HG03196 (cell line): ENCODE measurements around the gene AKR1B1.

Source experiments
- ATAC-seq: cut with Tn5 transposase; IDR thresholded peaks from one replicate; pipeline ENCODE4 v1.9.1; 2021; ENCODE audit not compliant: unreplicated experiment

Gene AKR1B1

DNA sequence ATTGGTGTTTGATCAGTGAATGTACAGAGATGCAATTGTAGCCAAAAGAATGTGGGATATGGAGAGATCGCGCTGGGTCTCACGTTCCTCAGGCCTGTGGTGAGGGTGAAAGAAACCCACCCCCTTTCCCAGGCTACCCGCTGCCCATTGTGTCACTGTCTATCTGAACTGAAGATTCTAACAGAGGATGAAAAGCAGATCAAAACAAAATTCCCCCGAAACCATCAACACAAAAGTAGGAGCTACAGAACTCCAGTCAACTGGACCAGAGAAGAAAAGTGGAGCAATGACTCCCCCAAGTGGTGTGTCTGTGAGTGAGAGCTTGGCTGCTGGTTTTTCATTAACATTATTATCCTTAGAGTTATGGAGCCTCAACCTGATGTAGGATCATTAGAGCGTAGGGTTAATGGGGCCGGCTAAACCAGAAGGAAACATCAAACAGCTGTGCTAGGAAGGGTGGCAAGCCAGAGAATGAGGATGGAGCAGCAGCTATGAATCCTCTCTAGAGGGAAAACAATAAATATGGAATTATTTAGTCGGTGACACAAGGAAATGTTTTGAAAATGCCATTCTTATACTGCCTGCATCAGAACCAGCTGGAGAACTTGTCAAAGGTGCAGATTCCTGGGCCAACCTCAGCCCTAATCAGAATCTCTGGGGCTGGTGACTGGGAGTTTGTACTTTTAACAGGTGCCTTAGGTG is 38.3 kb downstream of the AKR1B1 start:
- ATAC-seq = no peak

DNA sequence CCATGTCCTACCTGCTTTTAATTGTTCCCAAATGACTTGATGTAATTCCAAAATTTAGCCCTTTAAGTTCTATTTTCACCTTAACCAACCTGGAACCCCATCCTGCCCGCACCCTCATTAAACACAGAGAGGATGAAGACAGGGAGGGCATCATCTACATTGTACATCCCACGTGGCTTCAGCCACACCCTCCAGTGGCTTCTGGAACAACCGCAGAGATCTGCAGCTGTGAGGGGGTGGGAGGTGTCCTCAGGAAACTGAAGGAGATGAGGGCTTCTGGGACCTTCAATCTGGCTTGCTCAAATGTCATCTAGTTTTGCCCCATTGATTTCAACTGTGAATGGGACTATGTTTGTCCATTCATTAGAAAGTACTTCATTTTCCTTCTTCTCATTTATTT is 39.0 kb downstream of the AKR1B1 start:
- no peak for ATAC-seq

DNA sequence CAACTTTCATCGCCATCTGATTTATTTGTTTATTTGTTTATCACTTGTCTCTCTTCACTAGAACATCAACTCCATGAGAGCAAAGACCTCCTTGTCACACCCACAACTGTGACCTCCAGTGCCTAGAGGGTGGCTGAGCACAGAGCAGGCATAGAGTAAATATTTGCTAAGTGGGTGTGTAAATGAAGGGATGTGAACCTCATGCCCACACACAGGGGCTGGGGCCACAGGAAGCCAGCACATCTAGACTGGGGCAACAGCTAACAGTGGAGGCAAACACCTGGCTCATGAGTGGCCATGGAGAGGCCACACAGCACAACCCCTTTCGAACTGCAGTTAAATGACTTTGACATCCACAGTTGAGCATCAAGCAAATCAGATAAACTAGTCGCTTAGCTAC is 39.8 kb downstream of the AKR1B1 start:
- ATAC-seq = no peak

DNA sequence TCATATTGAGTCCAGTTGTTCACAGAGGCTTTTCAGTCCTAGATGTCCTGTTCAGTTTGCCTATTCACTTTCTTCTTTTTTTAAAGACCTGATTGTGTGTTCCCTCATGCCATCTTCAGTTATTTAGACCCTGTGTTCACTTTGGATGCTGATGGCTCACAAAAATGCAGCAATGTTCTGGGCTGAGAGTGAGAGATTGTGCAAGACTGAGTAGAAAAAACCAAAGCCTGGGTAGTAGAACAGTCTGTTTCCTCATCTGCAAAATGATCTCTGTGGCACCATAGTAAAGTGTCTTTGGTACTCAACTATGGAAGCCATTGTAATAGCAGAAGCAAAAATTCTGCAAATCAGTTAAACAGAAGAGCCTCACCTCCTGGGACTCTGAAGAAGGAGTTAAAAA is 43.2 kb downstream of the AKR1B1 start:
- no peak for ATAC-seq

DNA sequence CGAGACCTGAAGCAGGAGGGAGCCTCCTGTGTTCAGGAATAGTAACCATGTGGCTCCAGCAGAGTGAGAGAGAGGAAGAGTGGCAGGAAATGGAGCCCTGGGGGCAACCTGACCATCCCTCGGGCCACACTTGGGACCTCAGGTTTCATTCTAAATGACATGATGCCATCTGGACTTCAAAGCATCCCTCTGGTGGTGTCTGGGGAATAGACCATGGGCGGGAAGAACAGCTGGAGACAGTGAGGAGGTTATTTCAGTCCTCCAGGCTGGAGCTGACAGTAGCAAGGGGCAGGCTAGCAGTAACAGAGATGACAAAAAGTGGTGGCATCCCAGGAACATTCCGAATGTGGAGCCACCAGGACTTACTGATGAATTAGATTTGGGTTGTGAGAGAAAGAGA is 44.8 kb downstream of the AKR1B1 start:
- no peak for ATAC-seq

DNA sequence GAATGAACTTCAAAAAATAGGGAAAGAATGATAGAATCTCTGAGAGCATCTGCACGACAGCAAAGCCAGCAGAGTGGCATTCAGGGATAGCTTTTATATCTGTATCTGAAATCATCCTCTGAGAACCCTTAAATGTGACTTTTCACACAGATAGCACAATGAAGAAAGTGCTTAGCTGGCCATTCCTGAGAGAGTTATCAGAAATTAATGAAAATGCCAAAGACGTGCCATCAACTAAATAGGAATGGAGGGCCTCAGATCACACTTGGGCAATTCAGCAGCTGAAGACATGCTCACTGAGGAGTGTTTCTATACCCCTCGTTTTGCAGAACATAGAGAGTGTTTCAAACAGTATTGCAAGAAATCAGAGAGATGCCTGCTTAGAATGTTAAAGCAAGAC is 51.6 kb downstream of the AKR1B1 start:
- ATAC-seq = no peak

DNA sequence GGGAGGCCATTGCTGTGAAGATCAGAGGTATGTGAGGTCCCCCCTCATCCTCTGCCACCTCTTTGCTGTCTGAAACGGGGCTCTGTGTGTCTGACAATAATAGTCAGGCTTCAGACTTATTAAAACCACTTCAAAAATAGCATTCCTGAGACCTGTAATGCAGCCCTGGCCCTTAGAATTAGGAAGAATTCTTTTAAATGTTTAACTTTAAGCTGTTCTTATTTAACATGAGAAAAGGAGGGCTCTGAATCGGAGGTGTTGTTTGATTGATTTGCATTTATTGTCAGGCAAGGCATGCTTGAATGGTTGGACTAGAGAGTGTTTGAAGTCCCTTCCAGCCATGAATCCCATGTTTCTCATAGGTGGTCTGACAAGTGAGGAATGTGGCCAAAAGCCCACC is 52.5 kb downstream of the AKR1B1 start:
- ATAC-seq = no peak

DNA sequence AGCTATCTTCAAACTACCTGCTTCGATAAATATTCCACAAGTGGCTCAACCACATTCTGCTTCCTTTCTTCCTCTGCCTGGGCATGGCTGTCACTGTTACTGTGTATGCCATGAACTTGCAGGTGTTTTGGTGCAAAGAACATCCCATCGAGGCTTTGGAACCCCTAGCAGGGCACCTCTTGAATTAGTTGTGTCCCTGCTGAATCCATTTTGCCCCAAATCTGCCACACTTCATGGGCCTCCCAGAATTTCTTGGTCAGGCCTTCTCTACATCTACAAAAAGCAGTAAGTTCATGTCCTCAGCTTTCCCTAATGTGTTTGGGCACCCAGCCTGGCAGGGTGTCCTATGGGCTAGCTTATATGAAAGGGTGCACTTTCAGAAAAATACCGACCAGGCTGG is 53.6 kb downstream of the AKR1B1 start:
- ATAC-seq = no peak

DNA sequence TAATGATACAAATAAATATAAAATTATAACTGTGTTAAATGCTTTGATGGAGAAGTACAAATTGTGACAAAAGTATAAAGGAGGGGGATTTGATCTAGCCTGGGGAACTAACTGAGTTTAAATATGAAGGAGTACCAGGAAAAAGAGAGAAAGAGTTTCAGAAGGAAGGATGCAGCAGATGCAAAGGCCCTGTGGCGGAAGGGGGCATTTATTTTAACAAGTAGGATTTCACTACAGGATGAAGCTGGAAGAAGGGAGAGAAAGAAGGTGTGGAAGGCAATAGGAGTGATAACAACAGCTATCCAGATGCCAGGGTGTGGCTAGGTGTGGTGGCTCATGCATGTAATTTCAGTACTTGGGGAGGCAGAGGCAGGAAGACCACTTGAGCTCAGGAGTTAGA is 55.8 kb downstream of the AKR1B1 start:
- ATAC-seq = no peak

DNA sequence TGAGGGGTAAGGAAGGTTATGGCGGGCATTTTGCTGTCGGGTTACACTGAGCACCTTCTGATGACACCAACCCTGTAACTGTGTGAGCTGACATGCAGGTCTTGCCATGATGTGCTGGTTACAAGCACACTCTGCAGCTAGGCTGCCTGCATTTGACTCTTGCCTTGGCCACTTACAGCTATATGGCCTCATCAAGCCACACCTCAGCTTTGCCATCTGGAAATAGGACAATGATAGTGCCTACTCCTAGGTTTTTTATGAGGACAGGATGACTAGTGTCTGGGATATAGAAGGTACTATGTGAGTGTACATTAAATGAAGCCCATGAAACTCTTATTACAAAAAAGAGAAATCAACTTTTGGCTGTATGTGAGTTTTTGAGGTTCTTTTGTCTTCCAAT is 58.0 kb downstream of the AKR1B1 start:
- ATAC-seq = no peak

DNA sequence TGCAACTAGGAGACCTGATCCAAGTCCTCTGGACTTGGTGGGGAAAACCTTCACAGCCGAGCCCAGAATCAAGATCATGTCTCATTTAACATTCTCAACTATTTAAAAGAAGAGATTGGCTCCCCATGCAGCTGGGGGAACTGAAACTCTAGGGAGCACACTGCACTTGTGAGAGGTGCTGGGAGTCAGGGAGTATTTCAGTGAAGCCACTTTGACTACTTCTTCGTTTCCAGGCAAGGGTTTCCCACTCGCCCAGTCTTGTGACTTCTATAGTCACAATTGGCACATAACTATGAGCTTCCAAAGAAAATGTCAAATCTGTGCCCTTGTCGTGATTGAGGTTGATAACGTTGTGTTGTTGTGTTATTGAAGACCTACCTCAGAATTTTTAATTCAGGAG is 62.9 kb downstream of the AKR1B1 start:
- no peak for ATAC-seq

DNA sequence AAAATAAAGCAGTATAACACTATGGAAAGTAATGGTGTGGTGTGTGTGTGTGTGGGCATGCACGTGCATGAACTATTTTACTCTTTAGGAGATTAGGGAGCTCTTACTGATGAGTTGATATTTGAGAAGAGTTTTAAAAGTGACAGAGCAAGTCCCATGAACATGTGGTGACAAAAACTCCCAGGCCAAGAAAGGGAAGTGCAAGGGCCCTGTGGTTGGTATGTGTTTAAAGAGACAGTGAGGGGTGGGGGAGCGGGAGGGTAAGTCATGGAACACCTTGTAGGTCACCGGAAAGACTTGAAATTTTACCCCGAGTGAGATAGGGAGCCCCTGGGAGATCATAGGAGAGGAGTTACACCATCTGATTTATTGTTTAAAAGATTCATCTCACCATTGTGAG is 63.3 kb downstream of the AKR1B1 start:
- no peak for ATAC-seq

DNA sequence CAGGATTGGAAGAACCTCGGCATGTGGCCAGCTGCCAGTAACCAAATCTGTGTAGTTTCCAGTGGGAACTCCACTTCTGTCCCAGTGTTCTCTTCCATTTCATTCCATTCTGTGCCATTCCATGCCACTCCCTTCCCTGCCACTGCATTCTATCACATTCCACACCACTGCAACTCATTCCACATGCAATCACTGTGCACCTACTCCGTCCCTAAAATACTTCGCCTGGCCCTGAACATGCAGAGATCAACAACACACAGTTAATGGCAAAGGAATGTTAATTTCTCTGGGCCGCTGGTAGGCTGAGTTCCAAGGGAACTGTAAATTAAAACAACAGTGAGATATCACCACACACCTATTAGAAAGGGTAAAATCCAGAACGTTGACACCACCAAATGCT is 64.8 kb downstream of the AKR1B1 start:
- ATAC-seq = no peak
